Activated CD8-positive, alpha-beta T cell treated with anti-CD3 and anti-CD28 coated beads for 36 hours (primary cell): ENCODE measurements around the gene CCDC33. TPM values are rescaled to one million over a fixed set of nuclear protein-coding genes. Genes with fewer than 3 reads are reported as not detected.

Source experiments
- ATAC-seq: fragments of 200-7000 bp; cut with Tn5 transposase; one replicate; pipeline ENCODE4 v1.10.0; 2021; ENCODE audit warnings: mild to moderate bottlenecking, moderate library complexity
- CTCF ChIA-PET: fragments of 350-600 bp; sonication (Branson Sonifier 250); formaldehyde crosslinking; loops from one replicate; lab custom pipeline; 2021; ENCODE audit warnings: antibody characterized with exemption; lab: Charles Lee
- POLR2A ChIA-PET: fragments of 350-600 bp; sonication (Branson Sonifier 250); formaldehyde crosslinking; loops from one replicate; lab custom pipeline; 2021; ENCODE audit warnings: antibody characterized with exemption; lab: Charles Lee
- DNase-seq: peaks from one replicate; pipeline ENCODE4 v3.0.0-alpha.2; 2020
- H3K27ac Mint-ChIP-seq: one replicate; pipeline ENCODE4 v1.8.0; 2021; ENCODE audit warnings: mild to moderate bottlenecking, mixed read lengths
- H3K27me3 Mint-ChIP-seq: one replicate; pipeline ENCODE4 v1.8.0; 2021; ENCODE audit warnings: mixed read lengths
- H3K36me3 Mint-ChIP-seq: one replicate; pipeline ENCODE4 v1.8.0; 2021; ENCODE audit warnings: low read depth, mixed read lengths
- H3K4me1 Mint-ChIP-seq: one replicate; pipeline ENCODE4 v1.8.0; 2021; ENCODE audit warnings: low read depth, mixed read lengths
- H3K4me3 Mint-ChIP-seq: one replicate; pipeline ENCODE4 v1.8.0; 2021; ENCODE audit warnings: mild to moderate bottlenecking, moderate library complexity, mixed read lengths
- H3K9me3 Mint-ChIP-seq: one replicate; pipeline ENCODE4 v1.8.0; 2021; ENCODE audit warnings: mixed read lengths
- intact Hi-C: fragments of 100-400 bp; cut with micrococcal nuclease; formaldehyde crosslinking; loops from one replicate; pipeline ENCODE4 v1.10.0; 2022
- total RNA-seq, 2 experiments: library from RNA; stranded (reverse); gene quantifications; one replicate each; pipeline ENCODE4 v1.2.3, GENCODE V29; 2021
- TF ChIP-seq, protein P1 (sequence below): fragments of 200-600 bp; IDR thresholded peaks from one replicate; pipeline ENCODE4 v1.8.0; 2022; ENCODE audit warnings: antibody characterized with exemption, mild to moderate bottlenecking

The CCDC33 gene
- total RNA-seq, 2 experiments from 2014 or later: 0.16 to 0.38 TPM

DNA sequence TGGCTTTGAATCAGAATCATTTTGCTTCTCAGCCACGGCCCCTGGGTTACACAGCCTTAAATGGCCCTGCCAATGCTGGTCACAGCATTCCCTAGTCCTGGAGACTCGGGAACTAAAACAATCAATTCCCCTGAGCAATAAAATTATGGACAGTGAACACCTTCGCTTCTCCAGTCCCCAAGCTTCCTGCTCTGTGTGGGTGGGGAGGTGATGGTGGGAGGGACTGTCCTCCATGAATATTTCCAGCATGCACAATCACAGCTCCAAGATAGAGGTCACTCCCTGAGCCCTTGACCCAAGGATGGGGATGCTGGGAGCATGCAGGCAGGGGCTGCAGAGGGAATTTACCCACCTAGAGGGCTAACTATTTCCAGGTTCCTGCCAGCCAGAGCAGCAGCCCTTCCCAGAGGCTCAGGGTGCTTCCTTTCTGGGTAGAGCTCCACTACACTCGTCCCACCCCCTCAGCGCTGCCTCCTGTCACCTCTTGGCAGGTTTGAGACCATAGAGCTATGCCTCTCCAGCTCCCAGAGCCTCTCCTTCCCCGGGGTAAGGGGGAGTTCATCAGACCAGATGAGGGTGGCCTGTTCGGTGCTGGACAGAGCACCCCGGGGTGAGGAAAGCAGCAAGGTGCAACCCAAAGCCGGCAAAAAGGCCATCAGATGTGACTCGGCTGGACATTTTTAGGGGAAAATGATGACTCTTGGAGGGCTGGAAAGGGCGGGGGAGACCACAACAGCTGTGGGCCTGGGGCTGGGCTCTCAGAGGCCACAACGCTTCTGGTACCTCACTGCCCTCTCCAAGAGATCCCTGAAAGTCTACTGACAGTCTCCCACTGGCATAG is 14.5 kb upstream of the CCDC33 start:
- H3K4me3 Mint-ChIP-seq: no peak overlapping the region
- H3K27ac Mint-ChIP-seq: no peak overlapping the region
- no peak for ATAC-seq
- H3K27me3 Mint-ChIP-seq: peaks cover 12% of the 10 kb centered on the region
- ChIA-PET POLR2A (no interaction called here), CTCF (interaction anchor here (1.5 kb wide), 1 partner anchor 101 kb away, joined by 3 read pairs; no protein-coding TSS in a partner anchor)
- no peaks in the 10 kb centered on the region for H3K36me3 Mint-ChIP-seq
- no peak for DNase-seq
- peaks cover 11% of the 10 kb centered on the region for H3K4me1 Mint-ChIP-seq
- H3K9me3 Mint-ChIP-seq: no peaks in the 10 kb centered on the region
- intact Hi-C loops: loop anchor here (10.0 kb wide), 1 partner anchor 73 kb away; no protein-coding TSS in a partner anchor
- TF ChIP-seq, protein P1, sequence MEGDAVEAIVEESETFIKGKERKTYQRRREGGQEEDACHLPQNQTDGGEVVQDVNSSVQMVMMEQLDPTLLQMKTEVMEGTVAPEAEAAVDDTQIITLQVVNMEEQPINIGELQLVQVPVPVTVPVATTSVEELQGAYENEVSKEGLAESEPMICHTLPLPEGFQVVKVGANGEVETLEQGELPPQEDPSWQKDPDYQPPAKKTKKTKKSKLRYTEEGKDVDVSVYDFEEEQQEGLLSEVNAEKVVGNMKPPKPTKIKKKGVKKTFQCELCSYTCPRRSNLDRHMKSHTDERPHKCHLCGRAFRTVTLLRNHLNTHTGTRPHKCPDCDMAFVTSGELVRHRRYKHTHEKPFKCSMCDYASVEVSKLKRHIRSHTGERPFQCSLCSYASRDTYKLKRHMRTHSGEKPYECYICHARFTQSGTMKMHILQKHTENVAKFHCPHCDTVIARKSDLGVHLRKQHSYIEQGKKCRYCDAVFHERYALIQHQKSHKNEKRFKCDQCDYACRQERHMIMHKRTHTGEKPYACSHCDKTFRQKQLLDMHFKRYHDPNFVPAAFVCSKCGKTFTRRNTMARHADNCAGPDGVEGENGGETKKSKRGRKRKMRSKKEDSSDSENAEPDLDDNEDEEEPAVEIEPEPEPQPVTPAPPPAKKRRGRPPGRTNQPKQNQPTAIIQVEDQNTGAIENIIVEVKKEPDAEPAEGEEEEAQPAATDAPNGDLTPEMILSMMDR: no peak

GRCh38 chr15:74222240-74223119 is 13.6 kb upstream of the CCDC33 start:
- H3K27ac Mint-ChIP-seq: no peak overlapping the region
- intact Hi-C loops: loop anchor here (10.0 kb wide), 1 partner anchor 72 kb away; no protein-coding TSS in a partner anchor
- no peaks in the 10 kb centered on the region for H3K36me3 Mint-ChIP-seq
- no peak overlapping the region for H3K4me3 Mint-ChIP-seq
- ChIA-PET POLR2A (no interaction called here), CTCF (interaction anchor here (1.5 kb wide), 1 partner anchor 100 kb away, joined by 3 read pairs; no protein-coding TSS in a partner anchor)
- H3K4me1 Mint-ChIP-seq: peaks cover 11% of the 10 kb centered on the region
- DNase-seq (no peak), ATAC-seq (no peak)
- TF ChIP-seq, protein P1: no peak
- peaks cover 11% of the 10 kb centered on the region for H3K27me3 Mint-ChIP-seq
- H3K9me3 Mint-ChIP-seq: no peaks in the 10 kb centered on the region

GRCh38 chr15:74225928-74226327 is 10.2 kb upstream of the CCDC33 start:
- ChIA-PET CTCF (no interaction called here), POLR2A (no interaction called here)
- ATAC-seq (no peak), DNase-seq (no peak)
- peaks cover 11% of the 10 kb centered on the region for H3K4me1 Mint-ChIP-seq
- peaks cover 5% of the 10 kb centered on the region for H3K27me3 Mint-ChIP-seq
- no peaks in the 10 kb centered on the region for H3K9me3 Mint-ChIP-seq
- no peaks in the 10 kb centered on the region for H3K36me3 Mint-ChIP-seq
- TF ChIP-seq, protein P1: no peak
- intact Hi-C loops: loop anchor here (10.0 kb wide), 1 partner anchor 69 kb away; no protein-coding TSS in a partner anchor
- no peak overlapping the region for H3K27ac Mint-ChIP-seq
- H3K4me3 Mint-ChIP-seq: no peak overlapping the region

GRCh38 chr15:74226761-74227540 is 9.2 kb upstream of the CCDC33 start:
- TF ChIP-seq, protein P1: no peak
- POLR2A ChIA-PET: no interaction called here
- Mint-ChIP-seq H3K27me3 (peaks cover 5% of the 10 kb centered on the region), H3K36me3 (no peaks in the 10 kb centered on the region), H3K9me3 (no peaks in the 10 kb centered on the region), H3K4me3 (no peak overlapping the region), H3K4me1 (peaks cover 11% of the 10 kb centered on the region), H3K27ac (no peak overlapping the region)
- CTCF ChIA-PET: no interaction called here
- ATAC-seq (no peak), DNase-seq (no peak)
- intact Hi-C loops: loop anchor here (10.0 kb wide), 1 partner anchor 68 kb away; no protein-coding TSS in a partner anchor
